GM12875 (cell line): ENCODE results near the gene EXTL1.

Experiments
- H3K4me3 ChIP-seq: one replicate; pipeline ENCODE4 v1.5.1; 2011; ENCODE audit warnings: low read depth, low read length, control low read depth
- CTCF ChIP-seq: IDR thresholded peaks from 2 replicates; pipeline ENCODE4 v1.5.1; 2011; ENCODE audit warnings: low read depth, mild to moderate bottlenecking, control low read depth, inconsistent platforms, low read length, moderate library complexity, borderline replicate concordance; ENCODE audit not compliant: insufficient read depth

Gene EXTL1

DNA sequence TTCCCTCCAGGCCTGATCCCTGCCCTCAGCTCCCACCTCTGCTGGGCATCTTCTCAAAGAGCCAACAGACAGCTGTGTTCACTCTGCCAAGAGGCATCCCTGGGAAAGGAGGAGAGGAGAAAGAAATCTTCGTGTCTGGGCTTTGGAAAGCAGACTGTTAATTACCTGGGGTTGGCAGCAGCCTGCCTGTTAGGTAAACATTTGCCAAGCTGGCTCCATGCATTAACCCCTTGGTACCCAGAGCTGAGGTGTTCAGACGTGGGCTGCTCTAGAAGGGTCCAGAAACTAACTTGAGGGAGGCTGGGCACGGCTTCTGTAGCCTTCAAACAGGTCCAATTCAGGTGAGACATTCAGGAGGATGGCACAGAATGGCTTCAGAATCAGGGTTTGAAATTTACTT, 8.7 kb upstream of the EXTL1 start:
- H3K4me3 ChIP-seq: no peak overlapping the region
- TF ChIP-seq CTCF: no peak

- no peak for TF ChIP-seq CTCF
- H3K4me3 ChIP-seq: no peak overlapping the region
Measured at GRCh38 chr1:26014179-26014578, 7.4 kb upstream of the EXTL1 start.

- no peak for TF ChIP-seq CTCF
Measured at GRCh38 chr1:26015358-26015757, 6.2 kb upstream of the EXTL1 start.

GRCh38 chr1:26016258-26016952, 5.2 kb upstream of the EXTL1 start:
- no peak for TF ChIP-seq CTCF

More at GRCh38 chr1:26015358-26015757, 6.2 kb upstream of the EXTL1 start:
- no peak overlapping the region for H3K4me3 ChIP-seq

DNA sequence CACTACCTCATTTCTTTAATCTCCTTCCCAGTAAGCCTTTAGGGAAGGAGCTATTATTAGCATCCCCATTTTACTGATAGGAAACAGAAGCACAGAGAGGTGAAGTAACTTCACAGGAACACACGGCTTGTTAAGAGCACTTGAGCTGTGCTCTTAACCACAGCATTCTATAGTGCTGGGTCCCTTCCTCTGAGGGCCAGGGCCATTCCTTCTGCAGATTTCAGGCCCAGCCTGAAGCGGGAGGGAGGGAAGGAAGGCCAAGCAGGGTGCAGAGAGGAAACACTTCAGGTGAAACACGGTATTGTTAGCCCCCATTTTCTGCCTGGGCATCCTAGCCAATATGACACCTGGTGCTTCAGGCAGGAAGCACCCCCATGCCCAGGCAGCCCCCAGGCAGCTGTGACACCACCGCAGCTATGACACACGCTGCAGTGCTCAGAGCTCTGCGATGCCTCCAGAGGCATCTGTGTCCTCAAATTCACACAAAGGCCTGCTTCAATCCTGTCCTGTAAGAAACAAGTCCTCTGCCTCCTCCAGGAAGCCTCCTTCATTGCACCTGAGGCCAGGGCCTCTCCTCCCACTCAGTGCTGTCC, 4.5 kb upstream of the EXTL1 start:
- TF ChIP-seq CTCF: no peak
- H3K4me3 ChIP-seq: no peak overlapping the region

More at GRCh38 chr1:26016258-26016952, 5.2 kb upstream of the EXTL1 start:
- no peak overlapping the region for H3K4me3 ChIP-seq

DNA sequence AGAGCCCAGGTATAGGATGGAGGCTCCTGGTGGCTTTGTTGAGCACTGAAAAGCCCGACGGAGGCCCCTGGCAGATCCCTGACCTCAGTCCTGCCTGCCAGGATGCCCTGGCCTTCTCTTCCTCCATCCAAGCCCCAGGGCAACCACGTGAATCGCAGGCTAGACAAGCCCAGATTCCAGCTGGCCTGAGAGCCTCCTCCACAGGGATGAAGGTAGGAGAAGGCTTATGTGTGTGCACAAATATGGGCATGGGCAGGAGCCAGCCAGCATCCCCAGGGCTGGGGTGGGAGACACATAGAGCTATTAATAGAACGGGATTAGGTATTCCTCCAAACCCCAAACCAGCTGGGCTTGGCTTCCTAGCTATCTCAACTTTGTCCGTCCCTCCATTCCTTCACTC, 4.0 kb upstream of the EXTL1 start:
- no peak for TF ChIP-seq CTCF
- no peak overlapping the region for H3K4me3 ChIP-seq

- TF ChIP-seq CTCF: no peak
- no peak overlapping the region for H3K4me3 ChIP-seq
Measured at GRCh38 chr1:26019641-26020315, 1.8 kb upstream of the EXTL1 start.
